Measurements from ENCODE around the gene DICER1.

Gene DICER1

GRCh38 chr14:95087619-95088018 is 69.7 kb downstream of the DICER1 start:
- FAIRE-seq (no peak), DNase-seq (ENCODE audit: insufficient read length, low spot score) (no peak)
- no peak for TF ChIP-seq SPI1 (IDR thresholded peaks at IDR 0.05; ENCODE audit: low read depth, low read length)
- TF ChIP-seq POLR2AphosphoS5 (IDR thresholded peaks at IDR 0.05; ENCODE audit: low read depth, low read length): no peak
- no peak for TF ChIP-seq TAF1 (IDR thresholded peaks at IDR 0.05; ENCODE audit: low read depth, low read length)
- no peak for TF ChIP-seq POU2F2 (IDR thresholded peaks at IDR 0.05; ENCODE audit: low read depth, low read length)
- TF ChIP-seq PAX5 (IDR thresholded peaks at IDR 0.05; ENCODE audit: insufficient read depth, low read length, severe bottlenecking): no peak
- no peak for TF ChIP-seq POLR2A (IDR thresholded peaks at IDR 0.05; ENCODE audit: low read depth, low read length)

- no peak for TF ChIP-seq POU2F2 (IDR thresholded peaks at IDR 0.05; ENCODE audit: low read depth, low read length)
- no peak for TF ChIP-seq POLR2AphosphoS5 (IDR thresholded peaks at IDR 0.05; ENCODE audit: low read depth, low read length)
- TF ChIP-seq PAX5 (IDR thresholded peaks at IDR 0.05; ENCODE audit: insufficient read depth, low read length, severe bottlenecking): no peak
- no peak for TF ChIP-seq SPI1 (IDR thresholded peaks at IDR 0.05; ENCODE audit: low read depth, low read length)
- no peak for TF ChIP-seq POLR2A (IDR thresholded peaks at IDR 0.05; ENCODE audit: low read depth, low read length)
- TF ChIP-seq TAF1 (IDR thresholded peaks at IDR 0.05; ENCODE audit: low read depth, low read length): no peak
- DNase-seq (ENCODE audit: insufficient read length, low spot score): no peak
- no peak for FAIRE-seq
Observed at GRCh38 chr14:95085321-95085720, 72.0 kb downstream of the DICER1 start.

- no peak for DNase-seq (ENCODE audit: insufficient read length, low spot score)
- no peak for FAIRE-seq
Observed at GRCh38 chr14:95078867-95079266, 78.5 kb downstream of the DICER1 start.

GRCh38 chr14:95077345-95077744 is 80.0 kb downstream of the DICER1 start:
- no peak for DNase-seq (ENCODE audit: insufficient read length, low spot score)
- no peak for FAIRE-seq
- TF ChIP-seq POLR2A (IDR thresholded peaks at IDR 0.05; ENCODE audit: low read depth, low read length): no peak
- TF ChIP-seq POLR2AphosphoS5 (IDR thresholded peaks at IDR 0.05; ENCODE audit: low read depth, low read length): no peak
- no peak for TF ChIP-seq TAF1 (IDR thresholded peaks at IDR 0.05; ENCODE audit: low read depth, low read length)
- TF ChIP-seq SPI1 (IDR thresholded peaks at IDR 0.05; ENCODE audit: low read depth, low read length): no peak
- no peak for TF ChIP-seq PAX5 (IDR thresholded peaks at IDR 0.05; ENCODE audit: insufficient read depth, low read length, severe bottlenecking)
- no peak for TF ChIP-seq POU2F2 (IDR thresholded peaks at IDR 0.05; ENCODE audit: low read depth, low read length)

More at GRCh38 chr14:95078867-95079266, 78.5 kb downstream of the DICER1 start:
- TF ChIP-seq TAF1 (IDR thresholded peaks at IDR 0.05; ENCODE audit: low read depth, low read length): no peak
- TF ChIP-seq PAX5 (IDR thresholded peaks at IDR 0.05; ENCODE audit: insufficient read depth, low read length, severe bottlenecking): no peak
- no peak for TF ChIP-seq POLR2AphosphoS5 (IDR thresholded peaks at IDR 0.05; ENCODE audit: low read depth, low read length)

- TF ChIP-seq SPI1 (IDR thresholded peaks at IDR 0.05; ENCODE audit: low read depth, low read length): no peak
- no peak for TF ChIP-seq POU2F2 (IDR thresholded peaks at IDR 0.05; ENCODE audit: low read depth, low read length)
- no peak for TF ChIP-seq PAX5 (IDR thresholded peaks at IDR 0.05; ENCODE audit: insufficient read depth, low read length, severe bottlenecking)
- TF ChIP-seq TAF1 (IDR thresholded peaks at IDR 0.05; ENCODE audit: low read depth, low read length): no peak
- TF ChIP-seq POLR2A (IDR thresholded peaks at IDR 0.05; ENCODE audit: low read depth, low read length): no peak
- TF ChIP-seq POLR2AphosphoS5 (IDR thresholded peaks at IDR 0.05; ENCODE audit: low read depth, low read length): no peak
- DNase-seq (ENCODE audit: insufficient read length, low spot score) (no peak), FAIRE-seq (no peak)
Observed at GRCh38 chr14:95075789-95076188, 81.5 kb downstream of the DICER1 start.

GRCh38 chr14:95073947-95074346 is 83.4 kb downstream of the DICER1 start:
- DNase-seq (ENCODE audit: insufficient read length, low spot score): no peak
- FAIRE-seq: no peak
- TF ChIP-seq SPI1 (IDR thresholded peaks at IDR 0.05; ENCODE audit: low read depth, low read length): no peak
- no peak for TF ChIP-seq POU2F2 (IDR thresholded peaks at IDR 0.05; ENCODE audit: low read depth, low read length)
- TF ChIP-seq TAF1 (IDR thresholded peaks at IDR 0.05; ENCODE audit: low read depth, low read length): no peak
- TF ChIP-seq POLR2AphosphoS5 (IDR thresholded peaks at IDR 0.05; ENCODE audit: low read depth, low read length): no peak
- no peak for TF ChIP-seq PAX5 (IDR thresholded peaks at IDR 0.05; ENCODE audit: insufficient read depth, low read length, severe bottlenecking)
- TF ChIP-seq POLR2A (IDR thresholded peaks at IDR 0.05; ENCODE audit: low read depth, low read length): no peak

GRCh38 chr14:95072310-95072905 is 84.9 kb downstream of the DICER1 start:
- FAIRE-seq (no peak), DNase-seq (ENCODE audit: insufficient read length, low spot score) (no peak)
- no peak for TF ChIP-seq POLR2A (IDR thresholded peaks at IDR 0.05; ENCODE audit: low read depth, low read length)
- TF ChIP-seq POLR2AphosphoS5 (IDR thresholded peaks at IDR 0.05; ENCODE audit: low read depth, low read length): no peak
- TF ChIP-seq TAF1 (IDR thresholded peaks at IDR 0.05; ENCODE audit: low read depth, low read length): no peak
- no peak for TF ChIP-seq PAX5 (IDR thresholded peaks at IDR 0.05; ENCODE audit: insufficient read depth, low read length, severe bottlenecking)
- TF ChIP-seq SPI1 (IDR thresholded peaks at IDR 0.05; ENCODE audit: low read depth, low read length): no peak
- TF ChIP-seq POU2F2 (IDR thresholded peaks at IDR 0.05; ENCODE audit: low read depth, low read length): no peak

GRCh38 chr14:95071649-95072280 is 85.6 kb downstream of the DICER1 start:
- no peak for FAIRE-seq
- no peak for TF ChIP-seq PAX5 (IDR thresholded peaks at IDR 0.05; ENCODE audit: insufficient read depth, low read length, severe bottlenecking)
- no peak for TF ChIP-seq POU2F2 (IDR thresholded peaks at IDR 0.05; ENCODE audit: low read depth, low read length)
- TF ChIP-seq TAF1 (IDR thresholded peaks at IDR 0.05; ENCODE audit: low read depth, low read length): no peak
- TF ChIP-seq POLR2A (IDR thresholded peaks at IDR 0.05; ENCODE audit: low read depth, low read length): no peak
- TF ChIP-seq POLR2AphosphoS5 (IDR thresholded peaks at IDR 0.05; ENCODE audit: low read depth, low read length): no peak
- TF ChIP-seq SPI1 (IDR thresholded peaks at IDR 0.05; ENCODE audit: low read depth, low read length): no peak
- no peak for DNase-seq (ENCODE audit: insufficient read length, low spot score)

GRCh38 chr14:95070748-95071435 is 86.4 kb downstream of the DICER1 start:
- FAIRE-seq (no peak), DNase-seq (ENCODE audit: insufficient read length, low spot score) (no peak)
- TF ChIP-seq POLR2A (IDR thresholded peaks at IDR 0.05; ENCODE audit: low read depth, low read length) (no peak), POU2F2 (IDR thresholded peaks at IDR 0.05; ENCODE audit: low read depth, low read length) (no peak), SPI1 (IDR thresholded peaks at IDR 0.05; ENCODE audit: low read depth, low read length) (no peak), PAX5 (IDR thresholded peaks at IDR 0.05; ENCODE audit: insufficient read depth, low read length, severe bottlenecking) (no peak), TAF1 (IDR thresholded peaks at IDR 0.05; ENCODE audit: low read depth, low read length) (no peak), POLR2AphosphoS5 (IDR thresholded peaks at IDR 0.05; ENCODE audit: low read depth, low read length) (no peak)

Measured in GM12891 (cell line).